ENCODE results near the gene SUCLG2. TPM values are rescaled to one million over a fixed set of nuclear protein-coding genes. Genes with fewer than 3 reads are reported as not detected.

Gene SUCLG2
- polyA plus RNA-seq, 1 experiment = 21.3 TPM

- H3K27me3 ChIP-seq (ENCODE audit: control insufficient read depth, insufficient read depth, low read length) = no peaks in the 10 kb centered on the region
- POLR2A ChIA-PET = no interaction called here
- TF ChIP-seq, protein P1, sequence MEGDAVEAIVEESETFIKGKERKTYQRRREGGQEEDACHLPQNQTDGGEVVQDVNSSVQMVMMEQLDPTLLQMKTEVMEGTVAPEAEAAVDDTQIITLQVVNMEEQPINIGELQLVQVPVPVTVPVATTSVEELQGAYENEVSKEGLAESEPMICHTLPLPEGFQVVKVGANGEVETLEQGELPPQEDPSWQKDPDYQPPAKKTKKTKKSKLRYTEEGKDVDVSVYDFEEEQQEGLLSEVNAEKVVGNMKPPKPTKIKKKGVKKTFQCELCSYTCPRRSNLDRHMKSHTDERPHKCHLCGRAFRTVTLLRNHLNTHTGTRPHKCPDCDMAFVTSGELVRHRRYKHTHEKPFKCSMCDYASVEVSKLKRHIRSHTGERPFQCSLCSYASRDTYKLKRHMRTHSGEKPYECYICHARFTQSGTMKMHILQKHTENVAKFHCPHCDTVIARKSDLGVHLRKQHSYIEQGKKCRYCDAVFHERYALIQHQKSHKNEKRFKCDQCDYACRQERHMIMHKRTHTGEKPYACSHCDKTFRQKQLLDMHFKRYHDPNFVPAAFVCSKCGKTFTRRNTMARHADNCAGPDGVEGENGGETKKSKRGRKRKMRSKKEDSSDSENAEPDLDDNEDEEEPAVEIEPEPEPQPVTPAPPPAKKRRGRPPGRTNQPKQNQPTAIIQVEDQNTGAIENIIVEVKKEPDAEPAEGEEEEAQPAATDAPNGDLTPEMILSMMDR (IDR thresholded peaks at IDR 0.05; ENCODE audit: insufficient read depth, low read depth, low read length) = no peak
- H3K36me3 ChIP-seq (ENCODE audit: control insufficient read depth, insufficient read depth, low read length) = peaks cover 2% of the 10 kb centered on the region
- no peak overlapping the region for H3K4me3 ChIP-seq (ENCODE audit: low read depth, low read length)
- no peak for DNase-seq (ENCODE audit: low read depth)
- CTCF ChIA-PET = no interaction called here
Measured at GRCh38 chr3:67376416-67376815, 278.0 kb downstream of the SUCLG2 start.

- POLR2A ChIA-PET = no interaction called here
Measured at GRCh38 chr3:67375976-67376375, 278.4 kb downstream of the SUCLG2 start.

GRCh38 chr3:67362686-67363085 is 291.7 kb downstream of the SUCLG2 start:
- POLR2A ChIA-PET = no interaction called here
- TF ChIP-seq, protein P1 (IDR thresholded peaks at IDR 0.05; ENCODE audit: insufficient read depth, low read depth, low read length) = no peak
- Histone ChIP-seq H3K4me3 (ENCODE audit: low read depth, low read length) (no peak overlapping the region), H3K36me3 (ENCODE audit: control insufficient read depth, insufficient read depth, low read length) (no peaks in the 10 kb centered on the region), H3K27me3 (ENCODE audit: control insufficient read depth, insufficient read depth, low read length) (no peaks in the 10 kb centered on the region)
- CTCF ChIA-PET = no interaction called here
- no peak for DNase-seq (ENCODE audit: low read depth)

More at GRCh38 chr3:67375976-67376375, 278.4 kb downstream of the SUCLG2 start:
- Histone ChIP-seq H3K4me3 (ENCODE audit: low read depth, low read length) (no peak overlapping the region), H3K27me3 (ENCODE audit: control insufficient read depth, insufficient read depth, low read length) (no peaks in the 10 kb centered on the region), H3K36me3 (ENCODE audit: control insufficient read depth, insufficient read depth, low read length) (peaks cover 2% of the 10 kb centered on the region)
- no peak for DNase-seq (ENCODE audit: low read depth)
- TF ChIP-seq, protein P1 (IDR thresholded peaks at IDR 0.05; ENCODE audit: insufficient read depth, low read depth, low read length) = no peak
- CTCF ChIA-PET = no interaction called here

- CTCF ChIA-PET = no interaction called here
- Histone ChIP-seq H3K36me3 (ENCODE audit: control insufficient read depth, insufficient read depth, low read length) (no peaks in the 10 kb centered on the region), H3K27me3 (ENCODE audit: control insufficient read depth, insufficient read depth, low read length) (no peaks in the 10 kb centered on the region), H3K4me3 (ENCODE audit: low read depth, low read length) (no peak overlapping the region)
- no peak for DNase-seq (ENCODE audit: low read depth)
- TF ChIP-seq, protein P1 (IDR thresholded peaks at IDR 0.05; ENCODE audit: insufficient read depth, low read depth, low read length) = no peak
- POLR2A ChIA-PET = no interaction called here
Measured at GRCh38 chr3:67361770-67362169, 292.6 kb downstream of the SUCLG2 start.

GRCh38 chr3:67361323-67361722 is 293.1 kb downstream of the SUCLG2 start:
- H3K27me3 ChIP-seq (ENCODE audit: control insufficient read depth, insufficient read depth, low read length) = no peaks in the 10 kb centered on the region
- H3K4me3 ChIP-seq (ENCODE audit: low read depth, low read length) = no peak overlapping the region
- DNase-seq (ENCODE audit: low read depth) = no peak
- POLR2A ChIA-PET = no interaction called here
- TF ChIP-seq, protein P1 (IDR thresholded peaks at IDR 0.05; ENCODE audit: insufficient read depth, low read depth, low read length) = no peak
- H3K36me3 ChIP-seq (ENCODE audit: control insufficient read depth, insufficient read depth, low read length) = no peaks in the 10 kb centered on the region
- CTCF ChIA-PET = no interaction called here
